GM23338 (cell line): Measurements from ENCODE around the gene UBE2S. TPM values are rescaled to one million over a fixed set of nuclear protein-coding genes. Genes with fewer than 3 reads are reported as not detected.
"Not testable (repeated sequence)": the region's sequence is repeated elsewhere in the genome, so short reads cannot be mapped to it uniquely, and the experiment has no call there.

ENCODE experiments used
- ATAC-seq: fragments of 200-7000 bp; cut with Tn5 transposase; 3 replicates; pipeline ENCODE4 v1.9.1; 2020
- DNase-seq: peaks from one replicate; pipeline ENCODE4 v3.0.0-alpha.2; 2015; ENCODE audit warnings: low spot score
- H2AFZ ChIP-seq: fragments of 200-600 bp; sonication (generic); 2 replicates; pipeline ENCODE4 v1.8.0; 2016; ENCODE audit warnings: antibody characterized with exemption, mild to moderate bottlenecking, moderate library complexity
- H3F3A ChIP-seq: fragments of 200-600 bp; sonication (generic); replicated peaks from 2 replicates; pipeline ENCODE4 v1.8.0; 2017; ENCODE audit warnings: antibody characterized with exemption, mixed run types, low read depth
- H3K27ac ChIP-seq: fragments of 200-600 bp; sonication (generic); 2 replicates; pipeline ENCODE4 v1.6.1; 2016; ENCODE audit warnings: low read depth
- H3K27me3 ChIP-seq: fragments of 200-600 bp; sonication (generic); 2 replicates; pipeline ENCODE4 v1.8.0; 2016; ENCODE audit warnings: mild to moderate bottlenecking, mixed run types, moderate library complexity; ENCODE audit not compliant: insufficient read depth
- H3K36me3 ChIP-seq: fragments of 200-600 bp; sonication (generic); 2 replicates; pipeline ENCODE4 v1.8.0; 2016; ENCODE audit warnings: mild to moderate bottlenecking; ENCODE audit not compliant: insufficient read depth
- H3K4me1 ChIP-seq: fragments of 200-600 bp; sonication (generic); 2 replicates; pipeline ENCODE4 v1.8.0; 2016; ENCODE audit warnings: mild to moderate bottlenecking, moderate library complexity; ENCODE audit not compliant: insufficient read depth
- H3K4me2 ChIP-seq: fragments of 200-600 bp; sonication (generic); 2 replicates; pipeline ENCODE4 v1.7.1; 2017; ENCODE audit warnings: mixed run types
- H3K4me3 ChIP-seq: fragments of 200-600 bp; sonication (generic); 2 replicates; pipeline ENCODE4 v1.6.1; 2016; ENCODE audit warnings: mixed run types
- H3K79me2 ChIP-seq: fragments of 200-600 bp; sonication (generic); replicated peaks from 2 replicates; pipeline ENCODE4 v1.8.0; 2017; ENCODE audit warnings: mild to moderate bottlenecking; ENCODE audit not compliant: insufficient read depth
- H3K9me2 ChIP-seq: fragments of 200-600 bp; sonication (generic); 2 replicates; pipeline ENCODE4 v1.8.0; 2017; ENCODE audit not compliant: insufficient read depth
- H4K20me1 ChIP-seq: fragments of 200-600 bp; sonication (generic); replicated peaks from 2 replicates; pipeline ENCODE4 v1.8.0; 2017; ENCODE audit warnings: mild to moderate bottlenecking; ENCODE audit not compliant: insufficient read depth
- H3K27ac Mint-ChIP-seq: 2 replicates; pipeline ENCODE4 v1.8.0; 2020; ENCODE audit warnings: inconsistent platforms, mild to moderate bottlenecking, moderate library complexity, mixed read lengths
- H3K27me3 Mint-ChIP-seq: 3 replicates; pipeline ENCODE4 v1.8.0; 2022; ENCODE audit warnings: low read depth, mild to moderate bottlenecking, moderate library complexity, mixed read lengths, inconsistent platforms; ENCODE audit not compliant: insufficient read depth, poor library complexity
- H3K36me3 Mint-ChIP-seq: 3 replicates; pipeline ENCODE4 v1.8.0; 2021; ENCODE audit warnings: low read depth, mild to moderate bottlenecking, inconsistent platforms, moderate library complexity, mixed read lengths
- H3K4me1 Mint-ChIP-seq: 3 replicates; pipeline ENCODE4 v1.8.0; 2020; ENCODE audit warnings: mild to moderate bottlenecking, inconsistent platforms, mixed read lengths
- H3K4me3 Mint-ChIP-seq: 3 replicates; pipeline ENCODE4 v1.8.0; 2021; ENCODE audit warnings: moderate library complexity, mild to moderate bottlenecking, inconsistent platforms, mixed read lengths
- H3K9me3 Mint-ChIP-seq: 3 replicates; pipeline ENCODE4 v1.8.0; 2020; ENCODE audit warnings: moderate library complexity, mild to moderate bottlenecking, inconsistent platforms, mixed read lengths
- EZH2 ChIP-seq: fragments of 200-600 bp; sonication (generic); IDR thresholded peaks from one replicate; pipeline ENCODE4 v1.8.0; 2017; ENCODE audit warnings: antibody characterized with exemption, mild to moderate bottlenecking, low read depth; ENCODE audit not compliant: unreplicated experiment
- JUNB ChIP-seq: IDR thresholded peaks from one replicate; pipeline ENCODE4 v1.6.1; 2016; ENCODE audit warnings: antibody characterized with exemption; ENCODE audit not compliant: unreplicated experiment
- STAT1 ChIP-seq: IDR thresholded peaks from one replicate; pipeline ENCODE4 v1.6.1; 2016; ENCODE audit warnings: antibody characterized with exemption; ENCODE audit not compliant: unreplicated experiment
- polyA plus RNA-seq: library from polyadenylated mRNA; unstranded; fragments of >200 nt; fragmentation: Nextera tagmentation; extraction: Ambion mirVana; gene quantifications from 2 replicates; pipeline ENCODE4 v1.2.1, GENCODE V29; 2016
- total RNA-seq: library from RNA; depleted of rRNA; stranded (reverse); fragments of >200 nt; shearing (Covaris generic); gene quantifications from 2 replicates; pipeline ENCODE4 v1.2.3, GENCODE V29; 2014
- TF ChIP-seq, protein P1 (sequence below): fragments of 250-450 bp; sonication (Bioruptor Pico); IDR thresholded peaks from 2 replicates; pipeline ENCODE4 v1.5.0; 2020; ENCODE audit warnings: mild to moderate bottlenecking, moderate library complexity

The UBE2S gene
- total and polyA plus RNA-seq, 2 experiments from 2014 or later = 363 to 533 TPM

- TF ChIP-seq, protein P1, sequence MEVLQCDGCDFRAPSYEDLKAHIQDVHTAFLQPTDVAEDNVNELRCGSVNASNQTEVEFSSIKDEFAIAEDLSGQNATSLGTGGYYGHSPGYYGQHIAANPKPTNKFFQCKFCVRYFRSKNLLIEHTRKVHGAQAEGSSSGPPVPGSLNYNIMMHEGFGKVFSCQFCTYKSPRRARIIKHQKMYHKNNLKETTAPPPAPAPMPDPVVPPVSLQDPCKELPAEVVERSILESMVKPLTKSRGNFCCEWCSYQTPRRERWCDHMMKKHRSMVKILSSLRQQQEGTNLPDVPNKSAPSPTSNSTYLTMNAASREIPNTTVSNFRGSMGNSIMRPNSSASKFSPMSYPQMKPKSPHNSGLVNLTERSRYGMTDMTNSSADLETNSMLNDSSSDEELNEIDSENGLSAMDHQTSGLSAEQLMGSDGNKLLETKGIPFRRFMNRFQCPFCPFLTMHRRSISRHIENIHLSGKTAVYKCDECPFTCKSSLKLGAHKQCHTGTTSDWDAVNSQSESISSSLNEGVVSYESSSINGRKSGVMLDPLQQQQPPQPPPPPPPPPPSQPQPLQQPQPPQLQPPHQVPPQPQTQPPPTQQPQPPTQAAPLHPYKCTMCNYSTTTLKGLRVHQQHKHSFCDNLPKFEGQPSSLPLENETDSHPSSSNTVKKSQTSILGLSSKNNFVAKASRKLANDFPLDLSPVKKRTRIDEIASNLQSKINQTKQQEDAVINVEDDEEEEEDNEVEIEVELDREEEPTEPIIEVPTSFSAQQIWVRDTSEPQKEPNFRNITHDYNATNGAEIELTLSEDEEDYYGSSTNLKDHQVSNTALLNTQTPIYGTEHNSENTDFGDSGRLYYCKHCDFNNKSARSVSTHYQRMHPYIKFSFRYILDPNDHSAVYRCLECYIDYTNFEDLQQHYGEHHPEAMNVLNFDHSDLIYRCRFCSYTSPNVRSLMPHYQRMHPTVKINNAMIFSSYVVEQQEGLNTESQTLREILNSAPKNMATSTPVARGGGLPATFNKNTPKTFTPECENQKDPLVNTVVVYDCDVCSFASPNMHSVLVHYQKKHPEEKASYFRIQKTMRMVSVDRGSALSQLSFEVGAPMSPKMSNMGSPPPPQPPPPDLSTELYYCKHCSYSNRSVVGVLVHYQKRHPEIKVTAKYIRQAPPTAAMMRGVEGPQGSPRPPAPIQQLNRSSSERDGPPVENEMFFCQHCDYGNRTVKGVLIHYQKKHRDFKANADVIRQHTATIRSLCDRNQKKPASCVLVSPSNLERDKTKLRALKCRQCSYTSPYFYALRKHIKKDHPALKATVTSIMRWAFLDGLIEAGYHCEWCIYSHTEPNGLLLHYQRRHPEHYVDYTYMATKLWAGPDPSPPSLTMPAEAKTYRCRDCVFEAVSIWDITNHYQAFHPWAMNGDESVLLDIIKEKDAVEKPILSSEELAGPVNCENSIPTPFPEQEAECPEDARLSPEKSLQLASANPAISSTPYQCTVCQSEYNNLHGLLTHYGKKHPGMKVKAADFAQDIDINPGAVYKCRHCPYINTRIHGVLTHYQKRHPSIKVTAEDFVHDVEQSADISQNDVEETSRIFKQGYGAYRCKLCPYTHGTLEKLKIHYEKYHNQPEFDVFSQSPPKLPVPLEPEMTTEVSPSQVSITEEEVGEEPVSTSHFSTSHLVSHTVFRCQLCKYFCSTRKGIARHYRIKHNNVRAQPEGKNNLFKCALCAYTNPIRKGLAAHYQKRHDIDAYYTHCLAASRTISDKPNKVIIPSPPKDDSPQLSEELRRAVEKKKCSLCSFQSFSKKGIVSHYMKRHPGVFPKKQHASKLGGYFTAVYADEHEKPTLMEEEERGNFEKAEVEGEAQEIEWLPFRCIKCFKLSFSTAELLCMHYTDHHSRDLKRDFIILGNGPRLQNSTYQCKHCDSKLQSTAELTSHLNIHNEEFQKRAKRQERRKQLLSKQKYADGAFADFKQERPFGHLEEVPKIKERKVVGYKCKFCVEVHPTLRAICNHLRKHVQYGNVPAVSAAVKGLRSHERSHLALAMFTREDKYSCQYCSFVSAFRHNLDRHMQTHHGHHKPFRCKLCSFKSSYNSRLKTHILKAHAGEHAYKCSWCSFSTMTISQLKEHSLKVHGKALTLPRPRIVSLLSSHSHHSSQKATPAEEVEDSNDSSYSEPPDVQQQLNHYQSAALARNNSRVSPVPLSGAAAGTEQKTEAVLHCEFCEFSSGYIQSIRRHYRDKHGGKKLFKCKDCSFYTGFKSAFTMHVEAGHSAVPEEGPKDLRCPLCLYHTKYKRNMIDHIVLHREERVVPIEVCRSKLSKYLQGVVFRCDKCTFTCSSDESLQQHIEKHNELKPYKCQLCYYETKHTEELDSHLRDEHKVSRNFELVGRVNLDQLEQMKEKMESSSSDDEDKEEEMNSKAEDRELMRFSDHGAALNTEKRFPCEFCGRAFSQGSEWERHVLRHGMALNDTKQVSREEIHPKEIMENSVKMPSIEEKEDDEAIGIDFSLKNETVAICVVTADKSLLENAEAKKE = no peak
- no peak for TF ChIP-seq JUNB
These were observed 10.6 kb upstream of the UBE2S start (continued) for GRCh38 chr19:55418185-55418584.

DNA sequence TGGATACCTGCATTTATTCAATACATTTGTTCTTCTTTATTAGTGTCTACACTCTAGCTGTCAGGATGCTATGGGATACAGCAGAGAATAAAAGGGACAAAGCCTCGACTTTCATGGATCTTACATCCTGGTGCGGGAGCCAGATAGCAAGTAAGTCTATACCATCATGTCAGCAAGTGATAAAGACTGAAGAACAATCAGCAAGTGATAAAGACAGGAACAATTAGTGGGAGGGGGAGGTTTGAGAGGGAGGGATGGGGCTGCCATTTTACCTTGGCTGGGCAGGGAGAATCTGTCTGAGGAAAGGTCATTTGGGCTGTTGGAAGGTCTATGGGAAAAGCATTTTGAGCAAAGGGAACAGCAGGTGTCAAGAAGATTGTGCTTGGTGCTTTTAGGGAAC lies 2.6 kb upstream of the UBE2S start:
- H3K27ac Mint-ChIP-seq = no peak overlapping the region

DNA sequence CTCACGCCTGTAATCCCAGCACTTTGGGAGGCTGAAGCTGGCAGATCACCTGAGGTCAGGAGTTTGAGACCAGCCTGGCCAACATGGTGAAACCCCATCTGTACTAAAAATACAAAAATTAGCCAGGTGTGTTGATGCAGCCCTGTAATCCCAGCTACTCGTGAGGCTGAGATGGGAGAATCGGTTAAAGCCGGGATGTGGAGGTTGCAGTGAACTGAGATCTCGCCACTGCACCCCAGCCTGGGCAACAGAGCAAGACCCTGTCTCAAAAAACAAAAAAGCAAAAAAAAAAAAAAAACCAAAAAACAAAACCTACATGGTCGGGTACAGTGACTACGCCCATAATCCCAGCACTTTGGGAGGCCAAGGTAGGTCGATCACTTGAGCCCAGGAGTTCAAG lies 1.6 kb upstream of the UBE2S start:
- not testable (repeated sequence) for H3K4me2 ChIP-seq, H2AFZ ChIP-seq, H3K27ac Mint-ChIP-seq, H3K27ac ChIP-seq, H3K27me3 ChIP-seq, H3K4me3 Mint-ChIP-seq, H3K4me3 ChIP-seq, ATAC-seq, H3K9me2 ChIP-seq, DNase-seq
- Mint-ChIP-seq H3K36me3 (peaks cover 53% of the 10 kb centered on the region), H3K4me1 (peaks cover 18% of the 10 kb centered on the region), H3K9me3 (peaks cover 30% of the 10 kb centered on the region), H3K27me3 (peaks cover 25% of the 10 kb centered on the region)
- H3K4me1 ChIP-seq = peaks cover 12% of the 10 kb centered on the region
- H3K36me3 ChIP-seq = peaks cover 23% of the 10 kb centered on the region
- H3F3A ChIP-seq = peaks cover 27% of the 10 kb centered on the region
- H4K20me1 ChIP-seq = peaks cover 30% of the 10 kb centered on the region
- H3K79me2 ChIP-seq = peaks cover 32% of the 10 kb centered on the region

More for the DNA sequence above, 2.6 kb upstream of the UBE2S start:
- Histone ChIP-seq H3K4me1 (peaks cover 12% of the 10 kb centered on the region), H3K79me2 (peaks cover 22% of the 10 kb centered on the region), H3K9me2 (peaks cover 8% of the 10 kb centered on the region), H3K36me3 (peaks cover 15% of the 10 kb centered on the region), H3F3A (peaks cover 20% of the 10 kb centered on the region), H4K20me1 (peaks cover 21% of the 10 kb centered on the region), H3K4me2 (no peak overlapping the region), H3K27ac (no peak overlapping the region), H3K4me3 (no peak overlapping the region), H3K27me3 (no peaks in the 10 kb centered on the region), H2AFZ (no peak overlapping the region)
- TF ChIP-seq JUNB (no peak), EZH2 (no peak), STAT1 (no peak)
- peaks cover 29% of the 10 kb centered on the region for H3K27me3 Mint-ChIP-seq
- peaks cover 30% of the 10 kb centered on the region for H3K9me3 Mint-ChIP-seq
- no peak for DNase-seq
- H3K4me1 Mint-ChIP-seq = peaks cover 18% of the 10 kb centered on the region
- no peak for ATAC-seq
- H3K4me3 Mint-ChIP-seq = no peak overlapping the region; the same call in 2 of the 3 replicates
- peaks cover 43% of the 10 kb centered on the region for H3K36me3 Mint-ChIP-seq
